Upper lobe of right lung (tissue), 1 donor: ENCODE data around the gene MAK. TPM values are rescaled to one million over a fixed set of nuclear protein-coding genes. Genes with fewer than 3 reads are reported as not detected.

Experiments used
- ATAC-seq: fragments of 200-7000 bp; cut with Tn5 transposase; one replicate; pipeline ENCODE4 v1.9.1; 2020; ENCODE audit warnings: mild to moderate bottlenecking, moderate library complexity
- DNase-seq: peaks from one replicate; pipeline ENCODE4 v3.0.0-alpha.2; 2020
- H3K27ac ChIP-seq: fragments of 200-600 bp; one replicate; pipeline ENCODE4 v1.8.0; 2022
- H3K27me3 ChIP-seq: fragments of 200-600 bp; one replicate; pipeline ENCODE4 v1.8.0; 2022; ENCODE audit warnings: mild to moderate bottlenecking
- H3K36me3 ChIP-seq: fragments of 200-600 bp; one replicate; pipeline ENCODE4 v1.8.0; 2022
- H3K4me1 ChIP-seq: fragments of 200-600 bp; one replicate; pipeline ENCODE4 v1.8.0; 2022
- H3K4me3 ChIP-seq: fragments of 200-600 bp; one replicate; pipeline ENCODE4 v1.8.0; 2022; ENCODE audit warnings: mild to moderate bottlenecking
- H3K9me3 ChIP-seq: fragments of 200-600 bp; one replicate; pipeline ENCODE4 v1.8.0; 2022
- CTCF ChIP-seq: fragments of 200-600 bp; IDR thresholded peaks from one replicate; pipeline ENCODE4 v1.8.0; 2022; ENCODE audit warnings: antibody characterized with exemption
- intact Hi-C: fragments of 100-400 bp; cut with DNase I; formaldehyde crosslinking; loops from one replicate; pipeline ENCODE4 v1.11.0; 2022
- total RNA-seq: library from RNA; stranded (reverse); fragmentation: NEBNext Ultra II Directional; extraction: Animal tissue kit (Norgen Biotek cat#: 25700); gene quantifications from one replicate; pipeline ENCODE4 v1.2.1, GENCODE V29; 2021
- donor health status: DM: no; HTN: yes; CAD: no; lungs with severe emphysema.

The MAK gene
- total RNA-seq, 1 donor from 2014 or later = 0.29 TPM

DNA sequence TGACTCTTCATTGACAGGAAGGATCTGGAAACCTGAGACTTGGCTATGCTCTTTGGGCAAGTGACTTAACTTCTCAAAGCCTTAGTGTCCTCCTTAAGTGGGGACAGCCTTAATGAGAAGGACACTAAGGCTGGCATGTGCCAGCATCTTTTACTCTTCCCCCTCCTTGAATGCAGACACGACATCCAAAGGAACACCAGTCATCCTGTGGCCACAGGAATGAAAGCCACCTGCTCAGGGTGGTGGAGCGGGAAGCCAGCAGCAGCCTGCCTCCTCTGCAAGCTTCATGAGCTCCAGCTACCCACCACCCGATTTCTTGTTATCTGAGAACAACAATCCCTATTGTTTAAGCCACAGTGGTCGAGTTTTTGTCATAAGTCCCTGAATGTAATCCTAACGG is 46.2 kb downstream of the MAK start:
- ATAC-seq (no peak), DNase-seq (no peak)
- Histone ChIP-seq H3K4me3 (no peak overlapping the region), H3K4me1 (no peaks in the 10 kb centered on the region), H3K27me3 (no peaks in the 10 kb centered on the region), H3K27ac (no peak overlapping the region), H3K36me3 (peaks cover 3% of the 10 kb centered on the region), H3K9me3 (no peaks in the 10 kb centered on the region)
- intact Hi-C loops = no loop called here
- TF ChIP-seq CTCF = no peak

DNA sequence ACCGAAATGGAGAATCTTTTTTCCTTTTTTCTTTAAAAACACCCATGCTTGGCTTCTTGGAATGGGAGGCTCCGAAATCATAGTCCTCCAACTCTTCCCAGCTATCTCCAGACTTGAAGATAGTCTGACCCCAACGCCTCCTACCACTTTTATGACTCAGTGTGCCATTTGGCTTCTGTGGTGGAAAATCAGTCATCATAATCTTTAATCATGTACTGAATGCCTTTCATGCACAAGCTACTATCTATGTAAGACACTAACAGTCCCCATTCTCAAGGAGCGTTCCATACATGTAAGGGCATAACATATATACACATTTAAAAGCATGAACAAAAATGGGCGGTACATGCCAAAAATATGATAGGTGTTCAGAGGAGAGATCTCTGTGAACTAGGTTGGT is 46.7 kb downstream of the MAK start:
- Histone ChIP-seq H3K27ac (no peak overlapping the region), H3K4me1 (no peaks in the 10 kb centered on the region), H3K9me3 (no peaks in the 10 kb centered on the region), H3K4me3 (no peak overlapping the region), H3K36me3 (peaks cover 3% of the 10 kb centered on the region), H3K27me3 (no peaks in the 10 kb centered on the region)
- ATAC-seq (no peak), DNase-seq (no peak)
- no peak for TF ChIP-seq CTCF
- intact Hi-C loops = no loop called here

DNA sequence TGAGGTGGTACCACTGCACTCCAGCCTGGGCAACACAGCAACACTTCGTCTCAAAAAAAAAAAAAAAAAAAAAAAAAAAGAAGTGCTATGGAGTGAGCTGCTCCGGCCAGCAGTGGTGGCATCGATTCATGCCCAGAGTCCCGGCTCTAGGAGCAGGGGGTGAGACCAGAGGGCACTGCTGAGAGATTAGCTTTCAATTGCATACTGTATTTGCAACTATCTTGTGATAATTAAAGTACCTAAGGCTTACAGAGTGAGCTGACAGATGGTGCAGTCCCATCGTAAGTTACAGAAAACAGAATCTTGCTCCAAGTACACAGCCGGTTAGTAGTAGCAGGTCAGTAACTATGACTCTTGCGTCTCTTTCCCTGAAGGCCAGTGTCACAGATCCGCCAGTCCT is 59.3 kb downstream of the MAK start:
- Histone ChIP-seq H3K27me3 (no peaks in the 10 kb centered on the region), H3K4me3 (no peak overlapping the region), H3K9me3 (no peaks in the 10 kb centered on the region), H3K36me3 (peaks cover 17% of the 10 kb centered on the region), H3K27ac (no peak overlapping the region), H3K4me1 (no peaks in the 10 kb centered on the region)
- ATAC-seq (no peak), DNase-seq (no peak)
- no peak for TF ChIP-seq CTCF
- intact Hi-C loops = no loop called here

DNA sequence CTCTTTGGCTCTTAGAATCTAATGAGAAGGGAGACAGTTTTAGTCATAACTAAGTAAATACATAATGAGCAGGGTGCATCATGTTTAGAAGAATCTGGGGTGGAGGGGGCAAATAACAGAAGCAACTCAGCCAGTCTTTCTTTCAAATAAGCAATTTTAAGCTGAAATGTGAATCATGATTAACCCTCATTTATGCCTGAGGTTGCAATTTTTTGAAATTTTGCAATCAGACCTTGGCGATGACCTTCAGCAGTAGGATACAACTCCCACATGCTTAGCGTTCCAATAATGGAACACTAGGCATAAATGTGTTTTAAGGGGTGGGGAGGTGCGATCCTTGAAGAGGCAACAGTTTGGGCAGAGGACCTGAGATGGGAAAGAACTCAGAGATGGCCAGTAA is 60.1 kb downstream of the MAK start:
- H3K4me3 ChIP-seq = no peak overlapping the region
- H3K9me3 ChIP-seq = no peaks in the 10 kb centered on the region
- TF ChIP-seq CTCF = no peak
- H3K27me3 ChIP-seq = no peaks in the 10 kb centered on the region
- no peak for DNase-seq
- intact Hi-C loops = no loop called here
- no peak overlapping the region for H3K27ac ChIP-seq
- H3K4me1 ChIP-seq = no peaks in the 10 kb centered on the region
- H3K36me3 ChIP-seq = peaks cover 17% of the 10 kb centered on the region
- no peak for ATAC-seq

DNA sequence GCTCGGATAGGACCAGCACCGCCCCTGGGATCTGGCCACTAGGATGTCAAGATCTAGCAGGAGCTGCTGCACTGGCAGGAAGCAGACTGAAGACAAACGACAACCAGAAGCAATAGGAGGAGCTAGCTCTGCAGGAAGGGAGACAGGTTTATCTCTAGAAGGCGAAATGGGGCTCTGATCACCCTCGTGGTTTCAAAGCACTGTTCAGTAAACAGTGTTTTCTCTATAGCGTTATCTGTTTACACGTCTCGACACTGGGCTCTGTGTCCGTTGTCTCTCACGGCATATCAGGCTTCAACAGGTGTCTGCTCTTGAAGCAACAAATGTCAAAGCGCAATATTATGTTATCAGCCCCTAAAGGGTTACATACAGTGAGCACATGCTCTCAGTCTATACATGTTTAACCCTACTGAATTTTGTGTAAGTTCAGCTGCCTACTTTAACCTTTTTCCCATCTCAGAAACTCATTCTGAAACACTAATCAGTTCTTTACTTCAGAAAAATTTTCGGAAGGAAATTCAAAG is 66.9 kb downstream of the MAK start:
- H3K36me3 ChIP-seq = peaks cover 36% of the 10 kb centered on the region
- ATAC-seq (no peak), DNase-seq (no peak)
- intact Hi-C loops = no loop called here
- H3K4me3 ChIP-seq = no peak overlapping the region
- no peaks in the 10 kb centered on the region for H3K4me1 ChIP-seq
- no peaks in the 10 kb centered on the region for H3K27me3 ChIP-seq
- H3K27ac ChIP-seq = no peak overlapping the region
- no peak for TF ChIP-seq CTCF
- no peaks in the 10 kb centered on the region for H3K9me3 ChIP-seq

- Histone ChIP-seq H3K4me1 (no peaks in the 10 kb centered on the region), H3K9me3 (no peaks in the 10 kb centered on the region), H3K27me3 (no peaks in the 10 kb centered on the region), H3K27ac (no peak overlapping the region), H3K4me3 (no peak overlapping the region), H3K36me3 (peaks cover 27% of the 10 kb centered on the region)
- ATAC-seq (no peak), DNase-seq (no peak)
- TF ChIP-seq CTCF = no peak
- intact Hi-C loops = no loop called here
These were observed 68.9 kb downstream of the MAK start for GRCh38 chr6:10769419-10769818.
